ENCODE data around the gene DNMT1.

- TF ChIP-seq CTCF (IDR thresholded peaks at IDR 0.05) (no peak), EZH2 (IDR thresholded peaks at IDR 0.05; ENCODE audit: borderline replicate concordance, insufficient read depth, low read depth, low read length, poor library complexity, severe bottlenecking) (no peak)
Observed at GRCh38 chr19:10226021-10226375, 31.2 kb upstream of the DNMT1 start.
